Activated naive CD8-positive, alpha-beta T cell treated with anti-CD3 and anti-CD28 coated beads, Interleukin-2, amount 10 ng/mL, durations not matched to agents 7 days and 5 days (primary cell): ENCODE results near the gene TMEM151B. TPM values are rescaled to one million over a fixed set of nuclear protein-coding genes. Genes with fewer than 3 reads are reported as not detected.

Experiments
- total RNA-seq, 2 experiments: library from RNA; stranded (reverse); gene quantifications; one replicate each; pipeline ENCODE4 v1.2.3, GENCODE V29; 2021

TMEM151B gene
- total RNA-seq, 2 experiments from 2014 or later, result not detected

Other genes with a start within 250 kb of the TMEM151B start
- gene MRPL14, start 143.0 kb upstream of the TMEM151B start, total RNA-seq, result 10 to 100 TPM; 44.1 to 51.6 TPM
- 10 to 100 TPM; 20.8 to 21.8 TPM for gene TMEM63B, start 142.9 kb upstream of the TMEM151B start, total RNA-seq
- not detected for gene CAPN11, start 111.6 kb upstream of the TMEM151B start, total RNA-seq
- gene MYMX, start 53.5 kb upstream of the TMEM151B start, total RNA-seq, result not detected
- gene SLC29A1, start 46.9 kb upstream of the TMEM151B start, total RNA-seq, result 10 to 100 TPM; 22.5 to 24.0 TPM
- 100 to 1,000 TPM; 453 to 466 TPM for gene HSP90AB1, start 23.3 kb upstream of the TMEM151B start, total RNA-seq
- 10 to 100 TPM; 28.4 TPM for gene SLC35B2, start 12.9 kb upstream of the TMEM151B start, total RNA-seq
- 10 to 100 TPM; 14.0 to 14.3 TPM for gene NFKBIE, start 4.9 kb upstream of the TMEM151B start, total RNA-seq
- gene AARS2, start 42.9 kb downstream of the TMEM151B start, total RNA-seq, result 10 to 100 TPM; 23.0 to 23.2 TPM
- not detected for gene SPATS1, start 72.2 kb downstream of the TMEM151B start, total RNA-seq
- 10 to 100 TPM; 20.9 to 22.8 TPM for gene CDC5L, start 117.3 kb downstream of the TMEM151B start, total RNA-seq